GM18505 (cell line): ENCODE results near the gene ITLN1.

Experiments used
- ATAC-seq: cut with Tn5 transposase; IDR thresholded peaks from one replicate; pipeline ENCODE4 v1.9.1; 2021; ENCODE audit not compliant: unreplicated experiment
- POLR2A ChIP-seq: IDR thresholded peaks from 4 replicates; pipeline ENCODE4 v1.6.1; 2011; ENCODE audit warnings: borderline replicate concordance; ENCODE audit not compliant: insufficient read depth, insufficient read length; ENCODE audit errors: extremely low read depth

ITLN1 gene

GRCh38 chr1:160834945-160835565, 49.9 kb downstream of the ITLN1 start:
- no peak for ATAC-seq
- TF ChIP-seq POLR2A: no peak

GRCh38 chr1:160830321-160831153, 54.4 kb downstream of the ITLN1 start:
- ATAC-seq: no peak
- no peak for TF ChIP-seq POLR2A

DNA sequence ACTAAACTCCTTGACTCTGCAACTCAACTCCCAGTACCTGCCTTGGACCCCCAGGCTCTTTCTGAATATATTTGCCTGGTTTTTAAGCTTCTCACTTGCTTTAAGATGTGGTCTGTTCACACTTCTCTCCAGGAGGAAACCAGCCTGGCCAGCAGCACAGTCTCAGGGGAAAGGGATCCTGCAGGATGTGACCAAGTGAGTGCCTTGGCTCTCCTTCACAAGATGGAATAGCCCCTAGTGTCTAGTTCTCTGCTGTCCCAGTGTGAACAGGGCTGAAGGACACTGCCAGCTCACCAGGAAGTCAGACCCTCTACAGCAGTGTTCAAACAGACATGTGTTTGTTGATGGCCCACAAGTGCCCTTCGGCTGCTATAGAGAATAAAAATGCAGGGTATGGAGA, 55.2 kb downstream of the ITLN1 start:
- ATAC-seq: no peak
- no peak for TF ChIP-seq POLR2A

DNA sequence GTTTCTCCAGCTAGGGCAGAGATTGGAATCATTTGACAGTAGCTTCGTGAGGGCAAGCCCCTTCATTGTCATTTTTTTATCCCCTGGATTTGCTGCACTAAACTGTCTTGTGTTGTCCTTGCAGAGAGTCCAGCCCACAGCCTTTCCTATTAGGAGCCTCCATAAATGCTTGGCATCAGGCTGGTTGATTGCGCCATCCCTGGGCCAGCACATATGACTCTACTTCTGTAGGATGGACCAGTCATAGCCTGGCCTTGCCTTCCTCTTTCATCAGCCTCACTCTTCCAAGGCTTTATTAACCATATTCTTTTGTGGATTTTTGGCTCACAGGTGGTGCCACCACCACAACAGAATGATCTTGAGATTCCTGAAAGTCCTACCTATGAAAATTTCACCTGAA, 57.6 kb downstream of the ITLN1 start:
- TF ChIP-seq POLR2A: no peak
- no peak for ATAC-seq

DNA sequence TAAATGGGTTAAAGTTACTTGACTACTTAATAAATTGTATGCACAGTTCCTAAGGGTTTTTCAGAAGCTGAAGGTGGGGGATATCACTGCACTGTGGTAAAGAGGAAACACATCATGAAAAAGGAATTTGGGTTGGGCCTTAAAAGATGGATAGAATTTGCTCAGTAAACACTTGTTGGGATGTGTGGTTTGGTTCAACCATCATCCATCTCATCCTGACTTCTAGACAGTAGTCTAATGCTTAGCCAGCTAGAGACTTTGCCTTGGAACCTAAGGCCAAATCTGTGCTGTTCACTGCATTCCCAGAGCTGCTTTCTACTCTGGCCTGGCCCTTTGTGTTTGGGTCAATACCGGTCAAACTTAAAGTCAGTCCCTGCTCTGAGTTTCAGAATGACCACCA, 58.4 kb downstream of the ITLN1 start:
- ATAC-seq: no peak
- no peak for TF ChIP-seq POLR2A
